HG02981 (cell line): Measurements from ENCODE around the gene ZHX3.

ENCODE experiments used
- ATAC-seq: cut with Tn5 transposase; IDR thresholded peaks from one replicate; pipeline ENCODE4 v1.9.1; 2021; ENCODE audit warnings: mild to moderate bottlenecking, moderate library complexity; ENCODE audit not compliant: unreplicated experiment

ZHX3 gene

DNA sequence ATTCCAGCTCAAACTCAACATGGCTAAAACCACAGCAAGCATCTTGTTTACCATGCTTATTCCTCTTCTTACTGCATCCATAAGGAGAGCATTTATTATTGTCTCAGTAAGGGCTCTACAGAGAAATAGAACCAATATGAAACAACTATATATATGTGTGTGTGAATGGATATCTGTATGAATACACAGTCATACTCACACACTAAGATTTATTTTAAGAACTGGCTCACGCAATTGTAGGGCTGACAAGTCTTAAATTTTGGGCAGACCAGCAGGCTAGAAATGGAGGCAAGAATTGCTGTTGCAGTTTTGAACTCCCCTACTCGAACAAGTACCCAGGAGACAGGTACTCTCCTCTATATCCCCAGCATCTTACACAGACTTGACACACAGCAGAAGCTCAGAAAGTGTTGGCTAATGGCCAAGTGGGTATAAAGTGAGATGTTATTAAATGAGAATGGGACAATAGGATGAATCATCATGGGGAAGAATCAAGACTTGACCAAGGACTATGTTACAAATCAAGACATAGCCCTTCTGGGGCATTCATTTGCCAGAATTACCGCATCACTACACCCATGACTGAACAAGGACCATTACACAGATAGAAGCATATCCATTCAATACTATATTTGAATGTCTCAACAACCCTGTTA is 13.0 kb downstream of the ZHX3 start:
- no peak for ATAC-seq

GRCh38 chr20:41304002-41304401 is 13.5 kb downstream of the ZHX3 start:
- ATAC-seq: no peak

GRCh38 chr20:41300886-41301285 is 16.6 kb downstream of the ZHX3 start:
- ATAC-seq: no peak

GRCh38 chr20:41300383-41300782 is 17.1 kb downstream of the ZHX3 start:
- no peak for ATAC-seq

- no peak for ATAC-seq
Observed at GRCh38 chr20:41299899-41300298, 17.6 kb downstream of the ZHX3 start.

DNA sequence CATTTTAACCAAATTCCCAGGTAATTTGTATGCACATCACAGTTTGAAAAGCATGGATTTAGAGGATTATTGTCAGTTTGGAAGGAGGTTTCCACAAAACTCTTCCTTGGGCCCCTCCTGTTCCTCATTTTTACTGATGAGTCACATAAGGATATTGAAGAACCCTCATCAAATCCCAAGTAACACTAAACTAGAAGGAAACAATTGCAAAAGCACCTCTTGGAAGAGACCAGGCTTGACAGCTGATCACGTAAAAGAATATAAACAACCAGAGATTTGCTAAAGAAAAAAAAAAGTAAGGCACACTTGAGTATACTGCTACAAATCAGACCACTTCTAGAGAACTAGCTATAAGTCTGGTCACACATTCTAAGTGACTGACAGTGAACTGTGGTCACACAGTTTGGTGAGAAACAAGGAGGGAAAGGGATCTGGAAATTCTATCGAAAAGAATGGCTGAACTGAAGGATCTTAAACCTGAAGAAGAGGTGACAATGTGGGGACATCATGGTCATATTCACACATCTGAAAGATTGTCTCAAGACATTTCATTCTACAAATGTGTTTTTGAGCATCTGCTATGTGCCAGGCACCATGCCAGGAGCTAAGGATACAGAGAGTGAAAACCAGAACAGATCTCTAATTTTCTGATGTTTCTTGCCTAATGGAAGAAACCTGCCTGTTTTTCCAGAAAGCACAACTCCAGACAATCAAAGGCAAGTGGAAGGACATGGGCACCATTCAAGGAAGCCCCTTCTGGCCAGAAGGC is 24.1 kb downstream of the ZHX3 start:
- no peak for ATAC-seq

DNA sequence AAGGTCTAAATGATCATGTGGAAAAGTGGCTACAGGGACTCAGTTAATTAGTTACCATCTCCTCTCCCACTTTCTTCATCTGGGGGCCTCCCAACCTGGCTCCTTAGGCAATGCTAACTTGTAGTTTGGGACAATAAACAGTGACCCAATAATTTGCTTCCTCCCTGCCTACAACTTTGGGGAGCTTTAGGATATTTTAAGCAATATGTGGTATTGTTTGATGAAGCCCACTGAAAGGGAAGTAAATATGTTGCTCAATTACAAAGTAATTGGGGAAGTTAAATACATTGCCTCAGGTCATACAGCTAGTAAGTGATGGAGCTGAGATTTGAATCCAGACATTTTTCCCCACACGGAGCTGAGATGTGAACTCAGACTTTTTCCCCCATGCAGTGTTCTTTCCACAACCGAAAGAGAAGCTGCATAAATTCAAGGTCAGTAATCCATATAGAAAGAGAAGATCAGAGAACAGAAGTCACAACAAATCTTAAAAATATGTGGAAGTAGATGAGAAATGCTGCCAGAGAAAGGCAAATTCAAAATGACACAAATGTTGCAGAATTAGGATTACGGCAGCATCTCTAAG is 26.6 kb downstream of the ZHX3 start:
- ATAC-seq: no peak

- ATAC-seq: no peak
Observed at GRCh38 chr20:41287327-41287726, 30.2 kb downstream of the ZHX3 start.

DNA sequence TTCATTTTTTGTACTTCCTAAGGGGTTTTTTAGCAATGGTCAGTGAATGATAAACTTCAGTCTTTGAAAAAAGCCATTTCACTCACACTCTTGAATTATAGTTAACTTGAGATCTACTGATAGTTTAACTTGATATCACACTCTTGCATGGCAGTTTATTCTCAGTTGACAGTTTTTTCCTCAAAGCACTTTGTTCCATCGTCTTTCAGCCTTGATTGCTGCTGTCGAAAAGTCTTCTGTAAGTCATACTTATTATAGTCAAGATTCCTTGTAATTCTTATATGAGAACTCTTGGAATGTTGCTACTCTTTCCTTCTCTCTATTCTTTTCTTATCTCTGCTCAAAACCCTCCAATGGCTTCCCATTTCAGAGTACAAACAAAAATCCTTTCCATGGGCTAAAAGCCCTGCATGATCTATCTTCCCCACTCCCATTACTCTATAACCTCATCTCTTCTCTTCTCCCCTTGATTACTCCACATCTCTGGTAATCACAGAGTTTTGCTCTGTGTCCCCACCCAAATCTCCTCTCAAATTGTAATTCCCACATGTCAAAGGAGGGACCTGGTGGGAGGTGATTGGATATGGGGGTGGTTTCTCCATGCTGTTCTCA is 31.2 kb downstream of the ZHX3 start:
- ATAC-seq: no peak

DNA sequence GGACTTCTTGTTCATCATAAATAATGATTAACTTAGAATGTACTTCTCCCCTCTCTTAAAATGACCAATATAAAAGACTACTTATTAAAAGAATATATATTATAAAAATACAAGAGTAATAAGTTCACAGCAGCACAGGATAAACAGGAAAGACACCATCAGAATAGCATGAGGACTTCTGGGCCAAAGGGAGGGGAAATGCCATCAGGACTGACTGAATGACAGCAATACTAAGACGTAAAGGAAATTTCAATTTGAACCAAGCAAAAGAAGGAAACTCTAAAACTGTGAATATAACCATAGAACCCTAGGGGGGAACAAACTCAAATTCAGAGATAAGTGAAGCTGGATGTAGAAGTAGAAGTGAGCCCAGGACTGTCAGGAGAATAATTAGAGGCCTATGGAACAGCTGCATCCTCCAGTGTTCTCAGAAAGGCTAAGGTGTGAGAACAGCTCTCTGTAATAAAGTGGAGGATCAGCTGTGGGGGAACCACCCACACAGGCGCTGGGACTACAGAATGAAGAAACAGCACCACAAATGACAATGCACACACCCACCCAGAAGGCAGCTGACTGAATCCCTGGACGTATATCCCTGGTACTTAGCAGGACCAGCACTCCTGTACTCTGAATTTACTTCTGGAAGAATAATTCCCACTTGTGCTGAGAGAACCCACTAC is 37.8 kb downstream of the ZHX3 start:
- ATAC-seq: no peak

GRCh38 chr20:41278936-41279335 is 38.6 kb downstream of the ZHX3 start:
- ATAC-seq: no peak

DNA sequence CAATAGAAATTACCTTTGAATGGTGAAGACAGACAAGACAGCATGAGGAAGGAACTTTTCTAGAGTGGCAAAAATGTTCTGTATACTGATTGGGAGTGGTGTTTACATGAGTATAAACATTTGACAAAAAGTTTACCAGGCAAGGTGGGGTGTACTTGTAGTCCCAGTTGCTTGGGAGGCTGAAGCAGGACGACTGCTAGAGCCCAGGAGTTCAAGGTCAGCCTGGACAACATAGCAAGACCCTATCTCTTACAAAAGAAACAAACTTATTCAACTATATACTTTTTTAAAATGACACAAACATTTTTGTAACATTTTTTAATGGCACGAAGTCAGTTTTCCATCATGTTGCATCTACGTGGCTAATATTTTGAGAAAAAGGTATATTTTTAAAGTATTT is 40.5 kb downstream of the ZHX3 start:
- ATAC-seq: no peak

- ATAC-seq: no peak
Observed at GRCh38 chr20:41276317-41276751, 41.2 kb downstream of the ZHX3 start.

GRCh38 chr20:41275301-41275731 is 42.2 kb downstream of the ZHX3 start:
- no peak for ATAC-seq

DNA sequence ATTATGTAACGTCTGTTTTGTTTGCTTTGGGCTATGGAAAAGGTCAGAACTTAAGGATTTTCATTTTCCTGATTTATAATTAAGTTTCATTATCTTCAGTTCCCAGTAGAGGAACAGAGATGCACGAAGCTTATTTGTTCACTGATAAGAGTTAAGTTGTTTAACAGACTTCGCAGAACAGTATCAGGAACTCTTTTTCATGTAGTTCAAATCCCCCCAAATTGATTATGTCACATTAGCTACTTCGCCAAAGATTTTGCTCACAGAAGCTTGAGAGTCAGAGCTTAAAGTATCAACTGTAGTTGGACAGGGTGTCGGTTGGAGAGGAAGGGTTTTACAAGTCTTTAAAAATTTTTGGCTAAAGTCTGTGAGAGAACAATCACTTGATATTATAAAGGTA is 43.4 kb downstream of the ZHX3 start:
- ATAC-seq: no peak

GRCh38 chr20:41273445-41273844 is 44.1 kb downstream of the ZHX3 start:
- no peak for ATAC-seq

DNA sequence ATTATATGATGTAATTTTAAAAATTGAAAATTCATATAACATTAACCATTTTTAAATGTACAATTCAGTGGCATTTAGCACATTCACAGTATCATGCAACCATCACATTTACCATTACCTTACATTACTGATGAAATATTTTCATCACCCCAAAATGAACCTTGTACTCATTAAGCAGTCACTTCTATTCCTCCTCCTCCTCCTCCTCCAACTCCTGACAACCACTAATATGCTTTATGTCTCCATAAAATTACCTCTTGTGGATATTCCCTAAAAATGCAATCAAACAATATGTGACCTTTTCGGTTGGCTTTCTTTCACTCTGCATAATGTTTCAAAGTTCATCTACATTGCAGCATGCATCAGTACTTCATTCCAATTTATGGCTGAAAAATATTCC is 45.2 kb downstream of the ZHX3 start:
- ATAC-seq: no peak

GRCh38 chr20:41268917-41269652 is 48.4 kb downstream of the ZHX3 start:
- ATAC-seq: no peak

DNA sequence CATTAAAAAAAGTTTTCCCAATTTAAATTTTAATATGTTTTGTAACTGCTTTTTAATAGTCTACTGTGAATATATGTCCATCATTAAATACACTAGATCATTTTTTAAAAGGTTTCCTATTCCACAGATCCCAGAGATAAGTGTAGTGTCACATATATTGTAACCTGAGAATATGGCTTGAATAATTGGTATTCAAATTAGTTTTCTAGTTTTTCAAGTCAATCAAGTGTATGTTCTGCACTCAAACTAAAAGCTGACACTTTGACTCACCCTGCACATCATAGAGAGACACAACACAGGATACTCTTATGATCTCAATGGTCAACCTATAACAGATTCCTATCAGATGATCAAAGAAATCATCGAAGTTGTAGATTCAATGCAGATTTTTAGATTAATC is 49.1 kb downstream of the ZHX3 start:
- ATAC-seq: no peak

- ATAC-seq: no peak
Observed at GRCh38 chr20:41265938-41266337, 51.6 kb downstream of the ZHX3 start.
